ENCODE measurements around the gene GNPNAT1.
"Not testable (repeated sequence)": the region's sequence is repeated elsewhere in the genome, so short reads cannot be mapped to it uniquely, and the experiment has no call there.

Gene GNPNAT1

DNA sequence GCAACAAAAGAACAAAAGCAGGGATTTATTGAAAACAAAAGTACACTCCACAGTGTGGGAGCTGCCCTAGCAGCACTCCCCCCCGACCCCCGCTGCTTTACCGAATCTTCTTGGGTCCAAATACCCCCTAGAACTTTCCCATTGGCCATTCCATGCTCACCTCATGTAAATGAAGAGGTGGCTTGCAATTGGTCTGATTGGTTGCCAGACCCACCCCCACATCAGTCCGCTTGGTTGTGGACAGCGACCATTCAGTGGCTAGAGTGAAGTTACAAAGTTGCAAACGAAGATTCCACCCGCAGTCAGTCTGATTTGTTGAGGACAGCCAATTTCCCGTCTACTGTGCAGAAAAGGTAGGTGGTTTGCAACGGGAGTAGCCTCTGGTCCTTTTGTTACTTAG, 57.6 kb downstream of the GNPNAT1 start:
- DNase-seq (ENCODE audit: extremely low read depth, low read depth): no peak
- TF ChIP-seq, protein P1, sequence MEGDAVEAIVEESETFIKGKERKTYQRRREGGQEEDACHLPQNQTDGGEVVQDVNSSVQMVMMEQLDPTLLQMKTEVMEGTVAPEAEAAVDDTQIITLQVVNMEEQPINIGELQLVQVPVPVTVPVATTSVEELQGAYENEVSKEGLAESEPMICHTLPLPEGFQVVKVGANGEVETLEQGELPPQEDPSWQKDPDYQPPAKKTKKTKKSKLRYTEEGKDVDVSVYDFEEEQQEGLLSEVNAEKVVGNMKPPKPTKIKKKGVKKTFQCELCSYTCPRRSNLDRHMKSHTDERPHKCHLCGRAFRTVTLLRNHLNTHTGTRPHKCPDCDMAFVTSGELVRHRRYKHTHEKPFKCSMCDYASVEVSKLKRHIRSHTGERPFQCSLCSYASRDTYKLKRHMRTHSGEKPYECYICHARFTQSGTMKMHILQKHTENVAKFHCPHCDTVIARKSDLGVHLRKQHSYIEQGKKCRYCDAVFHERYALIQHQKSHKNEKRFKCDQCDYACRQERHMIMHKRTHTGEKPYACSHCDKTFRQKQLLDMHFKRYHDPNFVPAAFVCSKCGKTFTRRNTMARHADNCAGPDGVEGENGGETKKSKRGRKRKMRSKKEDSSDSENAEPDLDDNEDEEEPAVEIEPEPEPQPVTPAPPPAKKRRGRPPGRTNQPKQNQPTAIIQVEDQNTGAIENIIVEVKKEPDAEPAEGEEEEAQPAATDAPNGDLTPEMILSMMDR (IDR thresholded peaks at IDR 0.05; ENCODE audit: low read depth, low read length, missing control alignments): no peak
- H3K4me3 ChIP-seq (replicated peaks; ENCODE audit: low read depth, low read length): no peak overlapping the region

DNA sequence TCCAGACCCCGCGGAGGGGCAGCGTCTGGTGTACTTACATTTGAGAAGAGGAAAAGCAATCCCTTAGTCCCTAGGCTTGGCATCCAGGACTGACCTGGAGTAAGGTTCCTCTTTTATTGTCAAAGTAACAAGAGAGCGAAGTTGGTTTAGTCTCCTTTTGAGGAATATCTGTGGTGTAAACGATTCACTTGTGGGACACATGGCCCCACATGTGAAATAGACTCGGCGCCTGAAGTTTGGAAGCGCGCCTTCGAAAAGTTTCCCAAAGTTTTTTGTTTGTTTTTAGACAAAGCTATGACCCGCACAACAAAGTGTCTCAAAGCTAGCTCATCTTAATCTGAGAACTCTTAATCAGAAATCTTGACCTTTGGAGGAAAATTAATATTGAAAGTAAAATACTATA, 60.7 kb downstream of the GNPNAT1 start:
- TF ChIP-seq, protein P1 (IDR thresholded peaks at IDR 0.05; ENCODE audit: low read depth, low read length, missing control alignments): no peak
- H3K4me3 ChIP-seq (replicated peaks; ENCODE audit: low read depth, low read length): peak overlapping the region; percentile 96
- no peak for DNase-seq (ENCODE audit: extremely low read depth, low read depth)

DNA sequence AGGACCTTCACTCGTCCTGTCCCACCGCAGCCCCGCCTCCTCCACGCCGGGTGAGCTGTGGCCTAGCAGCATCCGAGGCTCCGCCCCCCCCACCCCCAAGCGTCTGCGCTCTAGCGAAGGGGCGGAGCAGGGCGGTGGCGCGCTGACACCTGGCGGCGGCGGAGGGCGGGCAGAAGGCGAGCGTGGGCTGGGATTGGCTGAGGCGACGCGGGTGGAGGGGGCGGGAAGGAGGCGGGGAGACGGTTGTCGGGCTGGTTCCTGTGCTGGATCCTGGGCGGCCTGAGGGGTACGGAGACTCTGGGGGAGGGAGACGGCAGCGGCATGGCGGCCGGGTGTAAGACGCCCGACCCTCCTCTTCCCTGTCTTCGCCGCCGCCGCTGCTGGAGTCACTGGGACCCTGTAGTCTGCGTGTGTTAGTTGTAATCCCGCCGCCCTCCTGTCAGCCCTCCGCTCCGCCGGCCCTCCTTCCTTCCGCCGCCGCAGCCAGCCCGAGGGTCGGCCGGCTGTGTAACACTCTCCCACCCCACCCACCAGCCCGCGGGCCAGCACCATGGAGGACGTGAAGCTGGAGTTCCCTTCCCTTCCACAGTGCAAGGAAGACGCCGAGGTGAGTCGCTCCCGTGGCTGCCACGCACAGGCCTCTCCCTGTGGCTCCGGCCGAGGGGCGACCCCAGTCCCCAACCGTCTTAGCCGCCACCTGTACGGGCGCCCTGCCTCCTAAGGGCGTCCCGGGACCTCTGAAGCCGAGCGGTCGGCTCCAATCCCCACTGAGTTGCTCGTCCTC, 61.3 kb downstream of the GNPNAT1 start, which contains the start of gene STYX:
STYX (plus strand) TSS at position 242 of the 784 bp plus-strand sequence; CDS start at position 551, 309 bp downstream.
- peak; percentile 92 for DNase-seq (ENCODE audit: extremely low read depth, low read depth)
- TF ChIP-seq, protein P1 (IDR thresholded peaks at IDR 0.05; ENCODE audit: low read depth, low read length, missing control alignments): no peak
- H3K4me3 ChIP-seq (replicated peaks; ENCODE audit: low read depth, low read length): peak within 1 kb of the TSS; percentile 96

DNA sequence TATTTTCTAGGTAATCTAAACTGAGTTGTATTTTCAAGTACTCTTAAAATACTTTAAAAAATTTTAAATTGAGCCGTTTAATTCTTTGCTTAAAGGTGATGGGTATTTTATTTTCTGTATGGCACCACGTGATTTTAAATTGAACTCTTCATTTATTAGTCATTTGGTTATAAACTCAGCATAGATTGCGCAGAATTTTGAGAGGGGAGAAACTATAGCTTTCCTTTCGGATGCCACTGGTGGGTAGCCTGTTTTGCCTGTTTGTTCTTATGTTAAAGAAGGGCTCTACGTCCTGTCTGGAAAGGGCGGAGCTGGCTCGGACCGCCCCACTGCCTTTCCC, 61.9 kb downstream of the GNPNAT1 start:
- no peak overlapping the region; the same call in 1 of the 2 replicates for H3K4me3 ChIP-seq (replicated peaks; ENCODE audit: low read depth, low read length)
- no peak for DNase-seq (ENCODE audit: extremely low read depth, low read depth)
- TF ChIP-seq, protein P1 (IDR thresholded peaks at IDR 0.05; ENCODE audit: low read depth, low read length, missing control alignments): no peak

DNA sequence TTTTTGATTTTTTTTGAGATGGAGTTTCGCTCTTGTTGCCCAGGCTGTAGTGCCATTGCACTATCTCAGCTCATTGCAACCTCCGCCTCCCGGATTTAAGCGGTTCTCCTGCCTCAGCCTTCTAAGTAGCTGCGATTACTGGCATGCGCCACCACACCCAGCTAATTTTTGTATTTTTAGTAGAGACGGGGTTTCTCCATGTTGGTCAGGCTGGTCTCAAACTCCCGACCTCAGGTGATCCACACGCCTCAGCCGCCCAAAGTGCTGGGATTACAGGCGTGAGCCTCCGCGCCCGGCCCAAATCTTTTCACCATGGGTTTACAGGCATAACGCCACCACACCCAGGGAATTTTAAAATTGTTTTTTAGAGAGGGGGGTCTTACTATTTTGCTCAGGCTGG, 62.4 kb downstream of the GNPNAT1 start:
- not testable (repeated sequence) for H3K4me3 ChIP-seq (replicated peaks; ENCODE audit: low read depth, low read length); DNase-seq (ENCODE audit: extremely low read depth, low read depth)

DNA sequence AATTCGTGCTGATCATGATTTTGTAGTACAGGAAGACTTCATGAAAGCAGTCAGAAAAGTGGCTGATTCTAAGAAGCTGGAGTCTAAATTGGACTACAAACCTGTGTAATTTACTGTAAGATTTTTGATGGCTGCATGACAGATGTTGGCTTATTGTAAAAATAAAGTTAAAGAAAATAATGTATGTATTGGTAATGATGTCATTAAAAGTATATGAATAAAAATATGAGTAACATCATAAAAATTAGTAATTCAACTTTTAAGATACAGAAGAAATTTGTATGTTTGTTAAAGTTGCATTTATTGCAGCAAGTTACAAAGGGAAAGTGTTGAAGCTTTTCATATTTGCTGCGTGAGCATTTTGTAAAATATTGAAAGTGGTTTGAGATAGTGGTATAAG, 63.9 kb downstream of the GNPNAT1 start:
- DNase-seq (ENCODE audit: extremely low read depth, low read depth); H3K4me3 ChIP-seq (replicated peaks; ENCODE audit: low read depth, low read length): not testable (repeated sequence)

Measured in HFF-Myc (cell line).